Right hindlimb (tissue), 1 donor: ENCODE results near the gene CDKN1A.
"Not testable (repeated sequence)": the region's sequence is repeated elsewhere in the genome, so short reads cannot be mapped to it uniquely, and the experiment has no call there.

Experiments used
- DNase-seq: peaks from one replicate; pipeline ENCODE4 v3.0.0-alpha.2; 2018

Gene CDKN1A

GRCh38 chr6:36678488-36679042 lies at the start of gene CDKN1A:
Gene CDKN1A (plus strand): TSS chr6:36678714. CDS start chr6:36684102, 5,388 bp downstream.
- DNase-seq: peak; percentile 90

DNA sequence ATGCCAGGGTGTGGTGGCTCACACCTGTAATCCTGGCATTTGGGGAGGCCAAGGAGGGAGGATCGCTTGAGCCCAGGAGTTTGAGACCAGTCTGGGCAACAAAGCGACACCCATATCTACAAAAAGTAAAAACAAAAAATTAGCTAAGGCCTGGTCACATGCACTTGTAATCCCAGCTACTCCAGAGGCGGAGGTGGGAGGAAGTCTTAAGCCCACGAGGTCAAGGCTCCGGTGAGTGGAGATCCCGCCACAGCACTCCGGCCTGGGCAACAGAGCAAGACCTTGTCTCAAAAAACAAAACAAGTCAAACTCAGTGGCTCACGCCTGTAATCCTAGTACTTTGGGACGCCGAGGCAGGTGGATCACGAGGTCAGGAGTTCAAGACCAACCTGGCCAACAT lies 48.7 kb upstream of the CDKN1A start:
- no peak for DNase-seq

GRCh38 chr6:36631326-36632011 lies 47.0 kb upstream of the CDKN1A start:
- no peak for DNase-seq

GRCh38 chr6:36633370-36633769 lies 45.1 kb upstream of the CDKN1A start:
- DNase-seq: no peak

- DNase-seq: peak; percentile 75
Measured at GRCh38 chr6:36633915-36634314, 44.6 kb upstream of the CDKN1A start.

DNA sequence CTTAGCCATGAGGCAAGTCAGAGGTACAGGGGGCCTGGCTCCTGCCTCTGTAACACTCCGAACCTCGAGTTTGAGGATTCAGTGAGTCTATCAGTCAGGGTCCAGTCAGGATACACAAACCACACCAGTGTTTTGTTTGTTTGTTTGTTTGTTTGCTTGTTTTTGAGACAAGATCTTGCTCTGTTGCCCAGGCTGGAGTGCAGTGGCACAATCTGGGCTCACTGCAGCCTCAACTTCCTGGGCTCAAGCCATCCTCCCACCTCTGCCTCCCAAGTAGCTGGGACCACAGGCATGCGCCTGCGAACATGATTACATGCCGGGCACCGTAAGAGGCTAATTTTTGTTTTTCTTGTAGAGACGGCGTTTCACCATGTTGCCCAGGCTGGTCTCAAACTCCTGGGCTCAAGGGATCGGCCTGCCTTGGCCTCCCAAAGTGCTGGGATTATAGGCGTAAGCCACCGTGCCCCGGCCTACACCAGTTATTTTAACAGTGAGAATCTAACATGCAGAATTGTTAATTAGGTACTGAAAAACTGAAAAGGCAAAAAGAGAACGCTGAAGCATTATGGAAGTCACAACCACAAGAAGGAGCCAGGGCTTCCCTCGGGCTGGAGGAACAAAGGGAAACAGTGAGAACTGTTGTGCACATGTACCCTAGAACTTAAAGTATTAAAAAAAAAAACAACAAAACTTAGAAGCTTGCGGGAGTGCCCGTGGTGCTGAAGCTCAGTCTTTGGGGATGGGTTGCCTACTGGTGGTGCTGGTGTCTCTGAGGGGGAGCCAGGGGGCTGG lies 44.0 kb upstream of the CDKN1A start:
- no peak for DNase-seq

- DNase-seq: no peak
Measured at GRCh38 chr6:36636283-36636682, 42.2 kb upstream of the CDKN1A start.

GRCh38 chr6:36636687-36637418 lies 41.7 kb upstream of the CDKN1A start:
- no peak for DNase-seq

DNA sequence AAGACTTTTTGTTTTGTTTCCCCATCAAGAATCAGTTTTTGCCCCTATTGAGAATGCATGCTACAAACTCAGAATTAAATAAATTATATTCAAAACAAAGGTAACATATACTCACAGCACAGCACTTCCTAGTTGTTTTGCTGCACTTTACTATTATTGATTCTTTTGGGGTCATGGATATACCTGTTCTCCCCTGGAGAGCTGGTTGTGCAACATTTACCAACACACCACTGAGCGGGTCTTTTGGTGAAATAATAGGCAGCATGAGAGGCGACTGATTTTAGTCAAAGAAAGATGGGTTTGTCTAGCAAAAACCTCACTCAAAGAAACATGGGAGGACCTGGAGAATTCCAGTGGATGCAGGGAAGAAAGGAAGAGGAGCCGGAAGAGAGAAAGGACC lies 39.9 kb upstream of the CDKN1A start:
- no peak for DNase-seq

GRCh38 chr6:36639171-36639808 lies 39.2 kb upstream of the CDKN1A start:
- no peak for DNase-seq

GRCh38 chr6:36641543-36641942 lies 37.0 kb upstream of the CDKN1A start:
- DNase-seq: no peak

DNA sequence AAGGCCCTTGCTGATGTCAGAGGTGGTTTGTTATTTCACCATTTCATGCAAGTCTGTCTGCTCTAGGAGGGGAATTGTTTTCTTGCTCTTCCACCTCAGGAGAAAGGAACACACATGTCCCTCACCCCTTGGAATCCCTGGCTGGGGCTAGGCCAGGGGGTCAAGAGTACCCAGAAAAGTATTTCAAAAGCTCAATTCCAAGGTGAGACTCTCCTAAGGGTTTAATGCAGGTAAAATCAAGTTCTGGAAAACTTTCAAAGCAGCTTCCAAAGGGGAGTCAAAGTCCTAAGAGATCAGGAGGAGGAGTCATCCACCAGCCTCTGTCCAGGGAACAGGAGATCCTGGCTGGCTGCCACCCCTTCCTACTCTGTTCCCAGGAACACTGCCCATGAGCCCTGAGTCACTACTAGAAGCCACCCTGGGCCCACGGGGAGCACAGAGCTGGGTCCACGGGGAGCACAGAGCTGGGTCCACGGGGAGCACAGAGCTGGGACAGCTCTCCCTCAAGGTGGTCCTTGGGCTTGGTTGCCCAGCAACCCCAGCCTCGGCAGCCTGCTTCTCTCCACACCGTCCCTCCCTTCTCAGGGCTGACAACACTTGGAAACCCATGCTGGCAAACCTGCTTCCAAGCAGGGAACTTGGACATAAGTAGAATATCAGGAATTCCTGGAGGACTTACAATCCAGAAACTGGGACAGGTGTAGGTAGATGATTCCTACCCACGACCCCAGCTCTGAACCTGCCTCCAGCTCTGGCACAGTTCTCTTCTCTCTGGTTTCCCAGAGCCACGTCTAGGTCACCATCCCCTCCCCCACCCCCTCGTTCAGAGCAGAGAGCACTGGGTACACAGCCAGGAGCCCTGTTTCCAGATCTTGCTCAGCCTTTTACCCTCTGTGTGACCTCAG lies 35.3 kb upstream of the CDKN1A start:
- DNase-seq: no peak

GRCh38 chr6:36643977-36644376 lies 34.5 kb upstream of the CDKN1A start:
- DNase-seq: no peak

- no peak for DNase-seq
Measured at GRCh38 chr6:36649086-36649485, 29.4 kb upstream of the CDKN1A start.

DNA sequence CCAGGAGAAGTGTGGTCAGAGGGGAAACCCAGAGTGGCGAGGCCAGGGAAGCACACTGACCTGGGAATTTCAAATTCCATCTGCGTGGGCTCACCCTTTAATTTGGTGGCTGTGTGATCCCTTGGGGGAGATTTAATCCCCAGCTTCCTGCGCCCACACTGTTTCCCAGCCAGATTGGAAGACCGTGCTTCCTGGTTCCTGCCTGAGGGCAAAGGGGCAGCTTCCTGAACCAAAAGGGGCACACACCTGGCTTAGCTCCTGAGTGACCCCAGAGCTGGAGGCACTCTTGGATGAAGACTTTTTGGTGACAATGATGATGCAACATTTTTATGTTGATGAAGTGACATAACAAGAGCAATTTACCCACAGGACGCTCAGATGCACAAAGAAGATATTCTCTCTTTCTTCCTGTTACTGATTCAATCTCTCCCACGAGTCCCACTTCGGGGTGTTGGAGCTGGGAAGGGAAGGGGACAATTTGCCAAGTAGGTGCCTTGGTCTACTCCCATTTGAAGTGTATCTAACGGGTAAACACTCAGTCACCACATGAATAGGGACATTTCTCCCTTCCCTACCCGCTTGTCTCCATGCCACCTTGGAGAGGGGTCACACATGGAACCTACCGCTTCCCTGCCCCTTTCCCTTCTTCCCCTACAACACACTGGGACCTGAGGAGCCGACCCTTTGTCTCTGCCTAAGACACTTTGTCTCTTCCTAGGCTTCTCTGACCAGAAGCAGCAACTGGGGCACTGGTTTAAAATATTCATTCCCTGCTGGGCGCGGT lies 28.6 kb upstream of the CDKN1A start:
- DNase-seq: no peak

DNA sequence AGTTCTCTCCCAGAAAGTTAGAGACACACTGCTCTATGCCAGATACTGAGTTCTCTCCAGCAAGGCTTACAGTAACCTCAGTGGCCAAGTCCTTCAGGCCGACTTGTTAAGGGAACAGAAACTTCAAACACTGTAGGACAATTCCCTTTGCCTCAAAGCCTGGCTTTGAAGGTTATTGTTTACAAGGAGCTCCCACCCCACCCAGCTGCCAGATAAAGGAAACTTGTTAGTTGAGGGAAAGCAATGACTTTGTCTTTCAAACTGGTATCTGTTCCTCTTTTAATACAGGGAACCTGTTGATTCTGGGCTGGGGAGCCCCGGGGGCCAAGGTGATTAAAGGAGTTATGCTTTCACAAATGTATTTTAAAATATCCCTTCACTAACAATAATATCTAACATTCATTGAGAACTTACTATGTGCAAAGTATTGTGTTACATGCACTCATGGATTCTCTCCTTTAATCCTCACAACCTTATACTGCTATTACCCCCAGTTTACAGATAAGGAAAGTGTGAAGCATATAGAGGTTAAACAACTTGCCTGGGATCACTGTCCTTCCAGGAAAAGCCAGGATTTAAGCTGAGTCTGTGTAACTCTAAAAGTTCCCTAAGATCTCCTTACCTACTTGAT lies 27.6 kb upstream of the CDKN1A start:
- no peak for DNase-seq

DNA sequence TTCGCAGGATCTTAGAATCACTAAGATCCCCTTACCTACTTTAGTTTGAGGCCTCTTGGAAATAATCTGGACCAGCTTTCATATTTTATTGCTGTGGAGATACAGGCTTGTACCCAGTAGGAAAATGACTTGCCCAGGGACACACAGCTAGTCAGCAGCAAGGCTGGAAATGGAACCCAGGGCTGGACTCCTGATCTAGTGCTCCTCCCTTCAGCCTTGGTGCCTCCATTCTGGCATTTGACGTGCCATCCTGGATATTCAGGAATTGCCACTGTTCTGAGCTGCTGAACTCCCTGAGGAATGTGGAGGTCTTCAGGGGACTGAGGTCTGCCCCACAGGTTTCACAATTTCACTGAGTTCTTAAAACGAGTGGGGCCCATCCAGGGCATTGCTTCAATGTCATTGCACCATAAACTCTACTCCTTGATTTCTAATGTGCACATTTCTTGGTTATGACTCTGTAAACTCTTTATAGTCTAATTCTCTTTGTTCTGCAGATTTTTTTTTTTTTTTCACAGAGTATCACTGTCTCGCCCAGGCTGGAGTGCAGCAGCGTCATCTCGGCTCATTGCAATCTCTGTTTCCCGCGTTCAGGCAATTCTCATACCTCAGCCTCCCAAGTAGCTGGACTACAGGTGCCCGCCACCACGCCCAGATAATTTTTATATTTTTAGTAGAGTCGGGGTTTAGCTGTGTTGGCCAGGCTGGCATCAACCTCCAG lies 26.7 kb upstream of the CDKN1A start:
- no peak for DNase-seq

GRCh38 chr6:36654469-36654868 lies 24.0 kb upstream of the CDKN1A start:
- DNase-seq: not testable (repeated sequence)

GRCh38 chr6:36655085-36655724 lies 23.3 kb upstream of the CDKN1A start:
- no peak for DNase-seq
